ENCODE data around the gene TMEM115.

- no peak for TF ChIP-seq ZNF704 (tag by site-specific recombination; IDR thresholded peaks at IDR 0.05)
- TF ChIP-seq CTCF (tag by site-specific recombination; IDR thresholded peaks at IDR 0.05), result no peak
- TF ChIP-seq ZNF677 (tag by site-specific recombination; IDR thresholded peaks at IDR 0.05), result no peak
- no peak for TF ChIP-seq ZNF639 (tag by site-specific recombination; IDR thresholded peaks at IDR 0.05)
- TF ChIP-seq ZBTB11 (tag by site-specific recombination; conservative IDR thresholded peaks at IDR 0.05; ENCODE audit: low read depth), result no peak
- no peak for TF ChIP-seq ZNF692 (tag by site-specific recombination; IDR thresholded peaks at IDR 0.05)
- no peak for TF ChIP-seq ZNF747 (tag by site-specific recombination; IDR thresholded peaks at IDR 0.05)
- TF ChIP-seq PRDM10 (tag by site-specific recombination; IDR thresholded peaks at IDR 0.05), result no peak
- TF ChIP-seq ZNF311 (tag by site-specific recombination; IDR thresholded peaks at IDR 0.05; ENCODE audit: borderline replicate concordance), result no peak
- no peak for TF ChIP-seq ZNF473 (tag by site-specific recombination; IDR thresholded peaks at IDR 0.05)
- TF ChIP-seq YY1 (tag by site-specific recombination; IDR thresholded peaks at IDR 0.05), result no peak
- no peak for TF ChIP-seq ZNF335 (tag by site-specific recombination; conservative IDR thresholded peaks at IDR 0.05)
- no peak for TF ChIP-seq REPIN1 (tag by site-specific recombination; IDR thresholded peaks at IDR 0.05; ENCODE audit: low read depth)
These were observed 8.0 kb downstream of the TMEM115 start for GRCh38 chr3:50351323-50351697.

All from HEK293 (cell line).